Liver (tissue), 9 donors: ENCODE results near the gene CASP9. TPM values are rescaled to one million over a fixed set of nuclear protein-coding genes. Genes with fewer than 3 reads are reported as not detected.
"Not testable (repeated sequence)": the region's sequence is repeated elsewhere in the genome, so short reads cannot be mapped to it uniquely, and the experiment has no call there.

Source experiments
- DNase-seq: peaks from one replicate; pipeline ENCODE4 v3.0.0-alpha.2; 2017; ENCODE audit warnings: low spot score
- H3K27ac ChIP-seq, 2 donors: one replicate each; pipeline ENCODE4 v1.7.0; 2013; ENCODE audit warnings: inconsistent platforms in 2 of 2, low read length in 2 of 2, control low read depth in 1 of 2, low read depth in 1 of 2, mild to moderate bottlenecking in 1 of 2
- H3K27me3 ChIP-seq, 4 donors: one replicate each; pipeline versions ENCODE4 v1.6.1 to v1.7.0; 2013; ENCODE audit warnings: low read length in 3 of 4, inconsistent platforms in 1 of 4, mild to moderate bottlenecking in 1 of 4, moderate library complexity in 1 of 4; ENCODE audit not compliant: control insufficient read depth in 4 of 4, insufficient read depth in 4 of 4
- H3K36me3 ChIP-seq, 4 donors: one replicate each; pipeline versions ENCODE4 v1.6.1 to v1.7.0; 2013; ENCODE audit warnings: low read length in 3 of 4, mild to moderate bottlenecking in 3 of 4, low read depth in 1 of 4, moderate library complexity in 1 of 4; ENCODE audit not compliant: control insufficient read depth in 4 of 4, insufficient read depth in 3 of 4
- H3K4me1 ChIP-seq, 4 donors: one replicate each; pipeline versions ENCODE4 v1.6.1 to v1.7.0; 2013; ENCODE audit warnings: low read length in 3 of 4, mild to moderate bottlenecking in 3 of 4, moderate library complexity in 1 of 4; ENCODE audit not compliant: control insufficient read depth in 4 of 4, insufficient read depth in 4 of 4
- H3K4me3 ChIP-seq, 3 donors: one replicate each; pipeline versions ENCODE4 v1.6.1 to v1.7.0; 2013; ENCODE audit warnings: low read length in 3 of 3, control low read depth in 1 of 3, low read depth in 1 of 3, mild to moderate bottlenecking in 1 of 3
- H3K9ac ChIP-seq, 2 donors: one replicate each; pipeline ENCODE4 v1.7.0; 2013; ENCODE audit warnings: low read length in 2 of 2, mild to moderate bottlenecking in 2 of 2, moderate library complexity in 2 of 2, control low read depth in 1 of 2, low read depth in 1 of 2
- H3K9me3 ChIP-seq, 4 donors: one replicate each; pipeline versions ENCODE4 v1.6.1 to v1.7.0; 2013; ENCODE audit warnings: low read length in 3 of 4; ENCODE audit not compliant: control insufficient read depth in 4 of 4
- ATF3 ChIP-seq: IDR thresholded peaks from 2 replicates; pipeline ENCODE4 v1.6.1; 2016; ENCODE audit warnings: antibody characterized with exemption
- CTCF ChIP-seq: fragments of 150-350 bp; IDR thresholded peaks from 2 replicates; pipeline ENCODE4 v1.5.1; 2017; ENCODE audit warnings: improper control_type of control experiment, low read depth, low read length; ENCODE audit not compliant: missing input control
- FOXA1 ChIP-seq: IDR thresholded peaks from 2 replicates; pipeline ENCODE4 v1.6.1; 2016; ENCODE audit warnings: antibody characterized with exemption
- FOXA2 ChIP-seq: IDR thresholded peaks from 2 replicates; pipeline ENCODE4 v1.6.1; 2016; ENCODE audit warnings: antibody characterized with exemption
- GABPA ChIP-seq, 2 donors: IDR thresholded peaks in 1 of 2; conservative IDR thresholded peaks in 1 of 2; 2 replicates each; pipeline ENCODE4 v1.6.1; 2016; ENCODE audit warnings: antibody characterized with exemption in 2 of 2, mild to moderate bottlenecking in 1 of 2, moderate library complexity in 1 of 2
- HNF4A ChIP-seq, 2 donors: conservative IDR thresholded peaks; 2 replicates each; pipeline ENCODE4 v1.6.1; 2016; ENCODE audit warnings: antibody characterized with exemption in 2 of 2, mild to moderate bottlenecking in 2 of 2
- JUND ChIP-seq, 2 donors: IDR thresholded peaks; 2 replicates each; pipeline ENCODE4 v1.6.1; 2016; ENCODE audit warnings: antibody characterized with exemption in 2 of 2
- NR2F2 ChIP-seq: IDR thresholded peaks from 2 replicates; pipeline ENCODE4 v1.6.1; 2016; ENCODE audit warnings: antibody characterized with exemption
- RAD21 ChIP-seq, 2 donors: IDR thresholded peaks; 2 replicates each; pipeline ENCODE4 v1.6.1; 2016; ENCODE audit warnings: antibody characterized with exemption in 2 of 2, mild to moderate bottlenecking in 2 of 2
- SP1 ChIP-seq: IDR thresholded peaks from 2 replicates; pipeline ENCODE4 v1.6.1; 2018; ENCODE audit warnings: antibody characterized with exemption, mild to moderate bottlenecking
- TAF1 ChIP-seq: conservative IDR thresholded peaks from 2 replicates; pipeline ENCODE4 v1.6.1; 2016; ENCODE audit warnings: antibody characterized with exemption, mild to moderate bottlenecking
- YY1 ChIP-seq: IDR thresholded peaks from 2 replicates; pipeline ENCODE4 v1.6.1; 2016; ENCODE audit warnings: antibody characterized with exemption, mild to moderate bottlenecking
- ZBTB33 ChIP-seq: IDR thresholded peaks from 2 replicates; pipeline ENCODE4 v1.6.1; 2016; ENCODE audit warnings: antibody characterized with exemption
- WGBS: extraction: QIAGEN DNeasy Blood & Tissue Kit; methylation state at CpG from one replicate; pipeline ENCODE4 v1.1.7; 2013; 5-methylcytosine and 5-hydroxymethylcytosine counted together
- polyA plus RNA-seq, 2 donors: library from polyadenylated mRNA; stranded (reverse) in 1 of 2; unstranded in 1 of 2; fragments of 200-250 nt in 1 of 2; fragments of >200 nt in 1 of 2; fragmentation: Nextera tagmentation in 1 of 2; extraction: Ambion mirVana in 1 of 2; gene quantifications; one replicate each; pipeline versions ENCODE4 v1.2.1 to v1.2.3, GENCODE V29; 2013 to 2015
- total RNA-seq, 2 donors: library from RNA; depleted of rRNA; stranded (reverse); fragments of >200 nt; gene quantifications; one replicate each; pipeline ENCODE4 v1.2.3, GENCODE V29; 2014
- donor health status: healthy.
- donor health status: healthy.
- donor health status: healthy.
- donor health status: healthy.
- donor health status: healthy.

Gene CASP9
- total and polyA plus RNA-seq, 4 donors: 2.8 to 5.8 (median 4.3) TPM

DNA sequence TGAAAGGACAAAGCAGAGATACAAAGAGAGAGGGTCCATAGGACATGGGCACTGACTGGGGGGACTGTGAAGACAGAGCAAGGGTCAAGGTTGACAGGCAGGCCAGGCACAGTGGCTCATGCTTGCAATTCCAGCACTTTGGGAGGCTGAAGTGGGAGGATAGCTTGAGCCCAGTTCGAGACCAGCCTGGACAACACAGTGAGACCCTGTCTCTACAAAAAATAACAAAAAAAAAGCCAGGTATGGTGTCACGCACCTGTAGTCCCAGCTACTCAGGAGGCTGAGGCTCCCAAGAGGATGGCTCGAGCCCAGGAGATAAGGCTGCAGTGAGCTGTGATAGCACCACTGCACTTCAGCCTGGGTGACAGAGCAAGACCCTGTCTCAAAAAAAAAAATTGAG lies 4.4 kb downstream of the CASP9 start:
- Histone ChIP-seq H3K36me3 (peaks cover 0 to 5% (median 4%) of the 10 kb centered on the region in 4 donors), H3K4me3 (no peak overlapping the region), H3K9me3 (no peaks in the 10 kb centered on the region), H3K9ac (no peak overlapping the region), H3K4me1 (peaks cover 0 to 13% (median 6%) of the 10 kb centered on the region in 4 donors), H3K27ac (no peak overlapping the region), H3K27me3 (no peaks in the 10 kb centered on the region)
- DNase-seq: no peak
- 98% methylated on average over 3 of the region's 3 CpGs for whole genome bisulfite sequencing
- TF ChIP-seq FOXA2 (no peak), NR2F2 (no peak), SP1 (no peak), GABPA (IDR thresholded peaks at IDR 0.05 in 1 of 2, conservative IDR thresholded peaks at IDR 0.05 in 1 of 2) (no peak), HNF4A (conservative IDR thresholded peaks at IDR 0.05) (no peak), JUND (IDR thresholded peaks at IDR 0.05) (no peak), YY1 (no peak), ZBTB33 (no peak)

DNA sequence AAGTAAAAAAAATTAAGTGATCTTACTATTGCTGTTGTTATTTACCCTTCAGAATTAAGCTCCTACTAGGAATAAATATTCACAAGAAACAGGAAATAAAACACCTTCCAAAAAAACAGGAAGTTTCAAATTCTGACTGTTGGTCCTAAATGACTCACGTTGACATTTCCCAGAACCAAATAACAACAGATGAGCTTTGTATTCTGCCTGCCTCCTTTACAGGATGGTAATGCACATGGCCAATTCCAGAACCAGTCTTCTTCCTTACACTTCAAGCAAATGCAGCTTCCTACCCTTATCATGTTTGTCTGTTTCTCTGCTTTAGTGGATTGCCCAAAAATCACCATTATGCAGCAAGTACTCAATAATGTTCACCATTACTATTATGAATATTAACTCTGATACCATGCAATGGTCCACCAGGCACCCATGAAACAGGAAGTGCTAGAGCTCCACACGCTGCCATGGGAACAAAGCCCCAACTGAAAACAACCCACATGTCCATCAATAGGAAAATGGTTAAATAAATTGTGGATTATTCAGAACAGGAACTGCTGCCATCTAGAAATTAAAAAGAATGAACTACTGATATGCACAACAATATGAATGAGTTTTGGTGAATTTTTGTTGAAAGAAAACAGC lies 8.9 kb downstream of the CASP9 start:
- H3K27me3 ChIP-seq: no peaks in the 10 kb centered on the region
- no peaks in the 10 kb centered on the region for H3K4me1 ChIP-seq
- H3K9ac ChIP-seq: no peak overlapping the region
- H3K27ac ChIP-seq: no peak overlapping the region
- no peak for DNase-seq
- no peaks in the 10 kb centered on the region for H3K9me3 ChIP-seq
- peaks cover 0 to 7% (median 4%) of the 10 kb centered on the region in 4 donors for H3K36me3 ChIP-seq
- 74% methylated on average over 2 of the region's 2 CpGs for WGBS
- TF ChIP-seq RAD21 (IDR thresholded peaks at IDR 0.05) (no peak), NR2F2 (no peak), TAF1 (no peak), SP1 (no peak), YY1 (no peak), ATF3 (no peak), HNF4A (conservative IDR thresholded peaks at IDR 0.05) (no peak), FOXA1 (no peak), CTCF (no peak), JUND (IDR thresholded peaks at IDR 0.05) (no peak)
- no peak overlapping the region for H3K4me3 ChIP-seq

GRCh38 chr1:15514557-15514956 lies 9.5 kb downstream of the CASP9 start:
- H3K9ac ChIP-seq, DNase-seq, H3K36me3 ChIP-seq, H3K9me3 ChIP-seq, H3K4me3 ChIP-seq, H3K27ac ChIP-seq, H3K4me1 ChIP-seq, H3K27me3 ChIP-seq: not testable (repeated sequence)
- 94% methylated on average over 5 of the region's 5 CpGs for WGBS
